ENCODE measurements around the gene PIGQ.

The PIGQ gene

DNA sequence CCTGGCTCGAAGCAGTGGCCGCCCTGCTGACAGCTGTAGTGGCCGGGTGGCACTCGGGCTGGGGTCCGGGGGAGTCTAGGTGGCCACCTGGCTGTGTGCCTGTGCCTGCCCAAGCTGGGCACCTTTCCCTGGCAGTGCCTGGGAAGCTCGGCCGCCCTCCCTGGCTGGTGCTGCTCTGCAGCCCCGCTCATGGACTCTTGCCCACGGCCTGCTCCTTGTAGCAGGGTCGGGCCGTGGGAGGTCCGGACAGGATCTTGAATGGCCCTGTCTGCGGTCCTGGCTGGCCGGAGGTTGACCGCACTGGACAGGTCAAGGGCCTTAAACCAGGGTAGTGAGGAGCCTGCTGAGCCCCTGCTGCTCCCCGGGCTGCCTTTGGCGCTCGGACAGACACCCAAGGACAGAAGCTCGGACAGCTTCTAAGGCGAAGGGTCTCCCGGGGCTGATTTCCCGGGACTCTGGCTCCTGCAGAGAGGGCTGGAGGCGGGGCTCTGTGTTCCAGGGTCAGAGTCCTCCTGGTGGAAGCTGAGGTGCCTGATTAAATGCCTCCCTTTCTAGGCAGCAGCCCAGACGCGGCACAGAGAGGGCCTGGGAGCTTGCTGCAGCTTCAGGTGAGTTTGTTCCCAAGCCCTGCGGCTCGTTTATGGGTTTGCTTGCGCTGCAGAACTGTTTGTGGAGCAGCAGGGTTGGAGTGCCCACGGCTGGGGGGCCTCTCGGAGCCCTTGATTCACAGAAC, 36.2 kb upstream of the PIGQ start:
- in situ Hi-C loops (cut with MboI; ENCODE audit: low sequenced_read_pairs): no loop called here

GRCh38 chr16:534135-534534, 35.6 kb upstream of the PIGQ start:
- in situ Hi-C loops (cut with MboI; ENCODE audit: low sequenced_read_pairs): no loop called here

DNA sequence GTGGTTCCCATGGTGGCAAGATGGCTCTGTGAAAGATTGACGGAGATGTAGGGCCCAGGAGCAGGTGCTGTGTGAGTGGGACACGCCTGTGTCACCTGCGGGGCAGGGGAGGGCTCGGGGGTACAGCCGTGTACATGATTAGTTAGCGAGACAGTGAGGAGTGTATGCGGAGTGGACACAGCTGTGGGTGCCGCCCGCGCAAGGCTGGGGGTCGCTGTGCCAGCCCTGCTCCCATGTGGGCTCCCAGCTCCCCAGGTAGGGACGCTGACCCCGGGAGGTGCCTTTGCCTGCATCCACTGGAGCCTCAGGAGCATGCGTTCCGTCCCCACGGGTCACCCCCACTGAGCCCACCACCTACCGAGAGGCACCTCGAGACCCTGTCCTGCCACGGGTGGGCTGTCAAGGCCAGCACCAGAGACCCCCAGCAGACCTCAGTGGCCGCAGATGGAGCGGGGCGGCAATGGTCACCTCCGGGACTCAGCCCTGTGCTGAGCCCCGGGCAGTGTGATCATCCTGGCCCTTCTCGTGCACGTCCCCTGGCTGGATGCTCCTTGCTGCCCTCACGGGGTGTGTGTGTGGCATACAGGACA, 34.8 kb upstream of the PIGQ start:
- in situ Hi-C loops (cut with MboI; ENCODE audit: low sequenced_read_pairs): no loop called here

GRCh38 chr16:535446-536405, 34.0 kb upstream of the PIGQ start:
- in situ Hi-C loops (cut with MboI; ENCODE audit: low sequenced_read_pairs): no loop called here

GRCh38 chr16:536746-537145, 33.0 kb upstream of the PIGQ start:
- in situ Hi-C loops (cut with MboI; ENCODE audit: low sequenced_read_pairs): no loop called here

DNA sequence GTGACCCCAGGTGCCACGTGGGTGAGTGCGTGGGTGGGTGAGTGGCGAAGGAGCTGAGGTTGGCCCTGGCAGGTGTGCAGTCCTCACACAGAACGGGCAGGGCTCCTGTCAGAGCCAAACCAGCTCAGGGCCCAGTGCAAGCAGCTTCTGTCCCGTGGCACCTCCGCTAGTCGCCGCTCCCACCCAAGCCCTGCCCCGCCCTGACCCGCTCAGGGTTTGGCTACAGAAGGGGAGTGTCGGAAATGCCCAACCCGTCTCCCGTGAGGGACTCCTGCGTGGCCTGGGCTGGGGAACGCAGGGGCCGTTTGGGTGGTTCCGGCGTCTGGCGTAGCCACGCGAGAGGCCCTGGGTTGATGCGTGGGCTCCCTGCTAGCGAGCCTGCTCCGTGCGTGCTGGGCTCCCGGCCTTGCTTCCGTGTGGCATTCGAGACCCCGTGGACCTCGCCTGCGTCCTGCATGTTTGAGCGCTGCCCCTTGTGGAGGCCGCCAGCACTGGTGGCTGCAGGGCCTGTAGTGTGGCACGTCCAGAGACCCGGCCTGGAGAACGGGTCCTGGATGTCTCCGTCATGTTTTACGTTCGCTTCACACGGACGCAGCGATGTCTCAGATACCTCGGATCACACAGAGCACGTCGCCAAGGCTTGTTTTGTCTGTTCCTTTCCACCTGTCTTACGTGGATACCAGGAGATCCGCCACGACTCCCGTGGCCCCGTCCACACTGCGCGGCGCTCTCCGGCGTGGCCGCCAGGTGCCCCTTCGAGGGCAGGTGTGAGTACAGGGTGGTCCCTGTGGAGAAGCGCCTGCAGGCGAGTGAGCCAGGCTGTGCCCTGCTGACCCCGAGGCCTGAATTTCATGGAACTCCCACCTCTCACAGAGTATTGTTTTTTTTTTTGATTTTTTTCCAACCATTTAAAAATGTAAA, 32.1 kb upstream of the PIGQ start:
- in situ Hi-C loops (cut with MboI; ENCODE audit: low sequenced_read_pairs): no loop called here

DNA sequence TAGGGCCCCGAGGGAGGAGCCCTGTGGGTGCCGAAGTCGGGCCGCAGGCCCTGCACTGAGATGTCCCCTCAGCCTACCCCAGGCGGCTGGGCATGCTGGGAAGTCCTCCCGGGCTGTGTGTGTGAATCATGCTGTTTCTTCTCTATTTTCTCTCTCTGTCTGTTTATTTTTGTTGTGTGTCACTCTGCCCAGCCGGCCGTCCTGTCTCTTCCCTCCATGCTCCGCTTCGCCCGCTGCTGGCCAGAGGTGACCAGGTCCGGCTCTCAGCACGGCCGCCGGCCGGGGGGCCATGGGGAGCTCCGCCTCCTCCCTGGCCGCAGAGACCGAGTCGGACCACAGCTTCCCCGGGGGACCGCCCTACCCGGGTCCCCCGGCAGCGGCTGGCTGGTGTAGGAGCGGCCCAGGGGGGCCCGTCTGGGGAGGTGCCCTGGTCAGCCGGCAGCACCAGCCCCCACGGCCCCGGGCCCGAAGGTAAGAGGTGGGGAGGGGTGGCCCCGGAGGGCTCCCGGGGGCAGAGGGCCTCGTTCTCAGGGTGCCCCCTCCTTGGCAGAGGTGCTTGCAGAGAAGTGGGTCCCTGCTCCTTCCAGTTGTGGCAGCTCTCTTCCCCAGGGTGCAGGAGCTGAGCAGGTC, 29.8 kb upstream of the PIGQ start:
- in situ Hi-C loops (cut with MboI; ENCODE audit: low sequenced_read_pairs): no loop called here

- in situ Hi-C loops (cut with MboI; ENCODE audit: low sequenced_read_pairs): no loop called here
Observed at GRCh38 chr16:540645-541340, 29.0 kb upstream of the PIGQ start.

DNA sequence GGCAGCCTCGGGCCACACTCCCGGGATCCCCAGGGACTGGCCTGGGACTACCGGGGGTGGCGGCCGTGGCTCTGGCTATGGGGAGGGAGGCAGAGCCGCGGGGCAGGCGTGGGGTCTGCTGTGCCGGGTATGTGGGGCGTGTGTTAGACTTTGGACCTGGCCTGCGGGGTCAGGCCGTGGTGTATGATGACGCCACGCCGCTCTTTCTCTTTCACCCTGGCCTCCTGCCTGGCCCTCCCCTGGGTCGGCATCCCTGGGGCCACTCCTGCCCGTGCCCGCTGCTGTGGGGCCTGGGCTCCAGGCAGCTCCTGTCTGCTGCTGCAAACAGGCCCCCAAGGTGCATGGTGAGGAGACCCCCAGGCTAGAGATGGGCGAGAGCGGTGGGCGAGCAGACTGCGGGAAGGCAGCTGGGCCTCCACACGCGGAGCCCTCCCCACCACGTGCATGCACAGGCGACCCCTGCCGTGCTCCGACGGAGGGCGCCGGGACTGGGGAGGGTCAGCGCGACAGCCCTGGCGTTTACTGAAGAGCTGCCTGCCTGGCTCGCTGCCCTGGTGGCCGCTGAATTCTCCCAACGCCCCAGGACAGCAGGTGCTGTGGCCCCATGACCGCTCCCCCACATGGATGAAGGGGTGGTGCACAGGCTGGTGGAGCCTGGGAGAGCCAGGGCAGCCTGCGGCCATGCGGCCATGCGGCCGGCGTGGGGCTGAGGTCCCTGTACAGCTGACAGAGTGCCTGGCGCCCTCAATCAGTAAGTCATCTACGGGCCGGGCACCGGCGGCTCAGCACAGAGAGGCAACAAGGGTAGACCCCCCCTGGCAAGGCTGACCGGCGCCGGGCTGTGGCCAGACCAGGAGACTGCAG, 26.2 kb upstream of the PIGQ start:
- in situ Hi-C loops (cut with MboI; ENCODE audit: low sequenced_read_pairs): no loop called here

DNA sequence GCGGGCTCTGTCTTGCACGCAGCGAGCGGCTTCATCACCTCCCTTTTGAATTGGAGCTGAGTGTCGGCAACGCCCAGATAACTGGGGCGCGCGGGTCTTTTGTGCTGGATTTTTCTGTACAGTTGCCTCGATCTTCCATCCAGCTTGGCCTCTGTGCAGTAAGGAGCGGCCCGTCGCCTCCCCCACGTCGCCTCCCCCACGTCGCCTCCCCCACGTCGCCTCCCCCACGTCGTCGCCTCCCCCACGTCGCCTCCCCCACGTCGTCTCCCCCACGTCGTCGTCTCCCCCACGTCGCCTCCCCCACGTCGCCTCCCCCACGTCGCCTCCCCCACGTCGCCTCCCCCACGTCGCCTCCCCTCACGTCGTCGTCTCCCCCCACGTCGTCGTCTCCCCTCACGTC, 25.3 kb upstream of the PIGQ start:
- in situ Hi-C loops (cut with MboI; ENCODE audit: low sequenced_read_pairs): no loop called here

DNA sequence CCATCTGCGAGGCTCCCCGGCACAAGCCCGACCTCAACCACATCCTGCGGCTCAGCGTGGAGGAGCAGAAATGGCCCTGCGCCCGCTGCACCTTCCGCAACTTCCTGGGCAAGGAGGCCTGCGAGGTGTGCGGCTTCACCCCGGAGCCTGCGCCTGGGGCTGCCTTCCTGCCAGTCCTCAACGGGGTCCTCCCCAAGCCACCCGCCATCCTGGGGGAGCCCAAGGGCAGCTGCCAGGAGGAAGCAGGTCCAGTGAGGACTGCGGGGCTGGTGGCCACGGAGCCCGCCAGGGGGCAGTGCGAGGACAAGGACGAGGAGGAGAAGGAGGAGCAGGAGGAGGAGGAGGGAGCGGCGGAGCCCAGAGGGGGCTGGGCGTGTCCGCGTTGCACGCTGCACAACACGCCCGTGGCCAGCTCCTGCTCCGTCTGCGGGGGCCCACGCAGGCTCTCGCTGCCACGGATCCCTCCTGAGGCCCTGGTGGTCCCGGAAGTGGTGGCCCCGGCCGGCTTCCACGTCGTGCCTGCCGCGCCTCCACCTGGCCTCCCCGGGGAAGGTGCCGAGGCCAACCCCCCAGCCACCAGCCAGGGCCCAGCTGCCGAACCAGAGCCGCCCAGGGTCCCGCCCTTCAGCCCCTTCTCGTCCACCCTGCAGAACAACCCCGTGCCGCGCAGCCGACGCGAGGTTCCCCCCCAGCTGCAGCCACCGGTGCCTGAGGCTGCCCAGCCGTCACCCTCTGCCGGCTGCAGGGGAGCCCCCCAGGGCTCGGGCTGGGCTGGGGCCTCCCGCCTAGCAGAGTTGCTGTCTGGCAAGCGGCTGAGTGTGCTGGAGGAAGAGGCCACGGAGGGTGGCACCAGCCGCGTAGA, 22.6 kb upstream of the PIGQ start:
- in situ Hi-C loops (cut with MboI; ENCODE audit: low sequenced_read_pairs): no loop called here

- in situ Hi-C loops (cut with MboI; ENCODE audit: low sequenced_read_pairs): no loop called here
Observed at GRCh38 chr16:548586-548985, 21.2 kb upstream of the PIGQ start.

DNA sequence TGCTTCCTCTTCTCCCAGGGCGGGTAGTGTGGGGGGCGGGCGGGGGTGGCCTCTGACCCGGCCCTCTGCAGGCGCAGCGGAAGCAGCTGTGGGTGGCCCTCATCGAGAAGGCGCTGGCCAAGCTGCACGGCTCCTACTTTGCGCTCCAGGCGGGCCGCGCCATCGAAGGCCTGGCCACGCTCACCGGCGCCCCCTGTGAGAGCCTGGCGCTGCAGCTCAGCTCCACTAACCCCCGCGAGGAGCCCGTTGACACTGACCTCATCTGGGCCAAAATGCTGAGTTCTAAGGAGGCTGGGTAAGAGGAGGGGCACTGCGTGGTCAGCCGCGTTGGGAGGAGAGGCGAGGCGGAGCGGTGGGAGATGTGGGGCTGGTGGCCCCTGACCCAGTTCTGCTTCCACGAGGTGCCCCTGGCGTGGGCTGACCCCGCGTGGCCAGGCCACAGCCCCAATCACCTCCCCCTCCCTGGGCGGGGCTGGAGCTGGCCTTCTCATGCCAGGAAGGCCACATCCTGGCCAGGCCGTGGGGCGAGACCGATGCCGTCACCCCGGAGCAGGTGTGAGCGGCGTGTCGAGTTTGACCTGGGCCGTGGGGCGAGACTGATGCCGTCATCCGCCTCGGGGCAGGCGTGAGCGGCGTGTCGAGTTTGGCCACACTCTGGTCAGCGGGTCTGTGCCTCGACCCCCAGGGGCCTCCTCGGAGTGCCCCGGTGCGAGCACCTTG, 20.1 kb upstream of the PIGQ start:
- in situ Hi-C loops (cut with MboI; ENCODE audit: low sequenced_read_pairs): no loop called here

- in situ Hi-C loops (cut with MboI; ENCODE audit: low sequenced_read_pairs): no loop called here
Observed at GRCh38 chr16:551210-551609, 18.6 kb upstream of the PIGQ start.

- in situ Hi-C loops (cut with MboI; ENCODE audit: low sequenced_read_pairs): no loop called here
Observed at GRCh38 chr16:552171-552570, 17.6 kb upstream of the PIGQ start.

- in situ Hi-C loops (cut with MboI; ENCODE audit: low sequenced_read_pairs): no loop called here
Observed at GRCh38 chr16:553601-554296, 16.0 kb upstream of the PIGQ start.

DNA sequence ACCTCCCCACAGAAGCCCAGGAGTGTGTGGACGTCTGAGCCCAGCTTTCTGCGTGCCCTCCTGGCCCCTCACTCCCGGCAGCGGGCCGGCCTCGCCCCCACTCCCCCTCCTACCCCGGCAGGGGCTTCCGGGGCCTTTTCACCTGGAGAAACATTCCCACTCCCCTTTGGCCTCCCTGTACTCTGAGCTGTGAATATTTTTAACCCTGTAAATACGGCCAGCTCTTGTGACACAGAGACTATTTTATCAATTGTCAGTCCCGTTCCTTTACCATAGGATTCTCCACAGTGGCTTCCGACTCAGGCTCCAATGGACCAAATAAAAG, 15.5 kb upstream of the PIGQ start:
- in situ Hi-C loops (cut with MboI; ENCODE audit: low sequenced_read_pairs): no loop called here
